IMR-90 (cell line): Measurements from ENCODE around the gene SOST. TPM values are rescaled to one million over a fixed set of nuclear protein-coding genes. Genes with fewer than 3 reads are reported as not detected.

ENCODE experiments used
- ATAC-seq: fragments of 200-7000 bp; cut with Tn5 transposase; 2 replicates; pipeline ENCODE4 v1.9.1; 2020; ENCODE audit warnings: low read depth, mild to moderate bottlenecking, moderate library complexity
- BruUV-seq: library from RNA; stranded (reverse); fragments of 400-500 nt; replicated peaks from 2 replicates; lab custom pipeline; 2021; lab: Mats Ljungman, UMichigan
- CTCF ChIA-PET: fragments of 300-600 bp; formaldehyde crosslinking; extraction: SDS; loops from one replicate; lab custom pipeline; 2021; ENCODE audit warnings: antibody characterized with exemption; lab: Yijun Ruan, JAX
- POLR2A ChIA-PET: fragments of 300-600 bp; sonication (Branson Sonifier 250); formaldehyde crosslinking; loops from one replicate; lab custom pipeline; 2022; ENCODE audit warnings: antibody characterized with exemption; ENCODE audit not compliant: unreplicated experiment; lab: Charles Lee
- DNase-seq: peaks from one replicate; pipeline ENCODE4 v3.0.0; 2013
- H2AFZ ChIP-seq: replicated peaks from 2 replicates; pipeline ENCODE3; 2013; ENCODE audit warnings: low read length, mild to moderate bottlenecking; ENCODE audit not compliant: poor library complexity
- H2AK5ac ChIP-seq: 2 replicates; pipeline ENCODE4 v1.6.1; 2013; ENCODE audit warnings: low read depth, low read length, inconsistent platforms
- H2AK9ac ChIP-seq: replicated peaks from 2 replicates; pipeline ENCODE3; 2013; ENCODE audit warnings: mild to moderate bottlenecking, low read depth, low read length, moderate library complexity; ENCODE audit not compliant: poor library complexity
- H2BK120ac ChIP-seq: 2 replicates; pipeline ENCODE4 v1.6.1; 2013; ENCODE audit warnings: low read depth, low read length, inconsistent platforms
- H2BK15ac ChIP-seq: 3 replicates; pipeline ENCODE4 v1.6.1; 2013; ENCODE audit warnings: low read depth, low read length, inconsistent platforms
- H2BK20ac ChIP-seq: 2 replicates; pipeline ENCODE4 v1.6.1; 2013; ENCODE audit warnings: low read depth, mild to moderate bottlenecking, inconsistent platforms, low read length, moderate library complexity
- H2BK5ac ChIP-seq: 2 replicates; pipeline ENCODE4 v1.6.1; 2013; ENCODE audit warnings: mild to moderate bottlenecking, low read depth, low read length, inconsistent platforms; ENCODE audit not compliant: poor library complexity, severe bottlenecking
- H3K14ac ChIP-seq: replicated peaks from 2 replicates; pipeline ENCODE4 v1.6.1; 2013; ENCODE audit warnings: low read depth, low read length, inconsistent platforms
- H3K18ac ChIP-seq: 2 replicates; pipeline ENCODE4 v1.6.1; 2013; ENCODE audit warnings: low read depth, low read length, control low read depth
- H3K23ac ChIP-seq: 2 replicates; pipeline ENCODE4 v1.6.1; 2013; ENCODE audit warnings: low read depth, low read length, inconsistent platforms
- H3K27ac ChIP-seq: 2 replicates; pipeline ENCODE4 v1.5.1; 2013; ENCODE audit warnings: mild to moderate bottlenecking, control low read depth, low read length; ENCODE audit not compliant: insufficient read depth
- H3K27me3 ChIP-seq: 2 replicates; pipeline ENCODE4 v1.6.1; 2013; ENCODE audit warnings: low read length; ENCODE audit not compliant: control insufficient read depth, insufficient read depth
- H3K36me3 ChIP-seq: 2 replicates; pipeline ENCODE4 v1.6.1; 2013; ENCODE audit warnings: low read length, mixed read lengths; ENCODE audit not compliant: control insufficient read depth, insufficient read depth
- H3K4ac ChIP-seq: 2 replicates; pipeline ENCODE4 v1.6.1; 2013; ENCODE audit warnings: low read depth, low read length, inconsistent platforms
- H3K4me1 ChIP-seq: 2 replicates; pipeline ENCODE4 v1.6.1; 2013; ENCODE audit warnings: low read length, mixed read lengths; ENCODE audit not compliant: control insufficient read depth, insufficient read depth
- H3K4me2 ChIP-seq: 2 replicates; pipeline ENCODE4 v1.6.1; 2013; ENCODE audit warnings: low read depth, mild to moderate bottlenecking, control low read depth, low read length, moderate library complexity
- H3K4me3 ChIP-seq: 2 replicates; pipeline ENCODE4 v1.5.1; 2013; ENCODE audit warnings: low read depth, mild to moderate bottlenecking, control low read depth, low read length, moderate library complexity; ENCODE audit not compliant: insufficient read depth
- H3K56ac ChIP-seq: 2 replicates; pipeline ENCODE4 v1.6.1; 2013; ENCODE audit warnings: low read length, inconsistent platforms; ENCODE audit not compliant: insufficient read depth; ENCODE audit errors: extremely low read depth
- H3K79me1 ChIP-seq, 2 experiments: 2 replicates each; pipeline ENCODE4 v1.6.1; 2013; ENCODE audit warnings: low read length in 2 of 2, inconsistent platforms in 1 of 2, low read depth in 1 of 2
- H3K9ac ChIP-seq: 2 replicates; pipeline ENCODE4 v1.6.1; 2013; ENCODE audit warnings: low read depth, low read length, control low read depth
- H3K9me1 ChIP-seq: 2 replicates; pipeline ENCODE4 v1.6.1; 2013; ENCODE audit warnings: low read length, inconsistent platforms; ENCODE audit not compliant: insufficient read depth
- H3K9me3 ChIP-seq: 2 replicates; pipeline ENCODE4 v1.6.1; 2013; ENCODE audit warnings: low read length; ENCODE audit not compliant: control insufficient read depth, insufficient read depth
- H4K20me1 ChIP-seq: 2 replicates; pipeline ENCODE4 v1.6.1; 2013; ENCODE audit warnings: low read length, inconsistent platforms; ENCODE audit not compliant: insufficient read depth
- H4K5ac ChIP-seq: 2 replicates; pipeline ENCODE4 v1.6.1; 2013; ENCODE audit warnings: mild to moderate bottlenecking, low read depth, low read length, control low read depth
- H4K8ac ChIP-seq, 2 experiments: 2 replicates each; pipeline ENCODE4 v1.6.1; 2013; ENCODE audit warnings: low read depth in 2 of 2, low read length in 2 of 2, control low read depth in 1 of 2, inconsistent platforms in 1 of 2
- H4K91ac ChIP-seq: 2 replicates; pipeline ENCODE4 v1.6.1; 2013; ENCODE audit warnings: low read depth, low read length, inconsistent platforms; ENCODE audit not compliant: insufficient read depth
- CHD1 ChIP-seq: IDR thresholded peaks from 2 replicates; pipeline ENCODE4 v1.6.1; 2012; ENCODE audit warnings: low read depth, low read length, improper control_type of control experiment
- CTCF ChIP-seq: conservative IDR thresholded peaks from 2 replicates; pipeline ENCODE4 v1.5.1; 2012; ENCODE audit warnings: mild to moderate bottlenecking, low read depth, low read length, improper control_type of control experiment
- ELK1 ChIP-seq: fragments of 150-350 bp; IDR thresholded peaks from 2 replicates; pipeline ENCODE4 v1.6.1; 2016; ENCODE audit warnings: low read depth, mild to moderate bottlenecking, low read length, moderate library complexity, borderline replicate concordance
- MAFK ChIP-seq: IDR thresholded peaks from 2 replicates; pipeline ENCODE4 v1.6.1; 2012; ENCODE audit warnings: low read depth, low read length, improper control_type of control experiment
- MAZ ChIP-seq: IDR thresholded peaks from 2 replicates; pipeline ENCODE4 v1.6.1; 2012; ENCODE audit warnings: low read depth, mild to moderate bottlenecking, low read length, improper control_type of control experiment, moderate library complexity, borderline replicate concordance
- POLR2A ChIP-seq: IDR thresholded peaks from 2 replicates; pipeline ENCODE4 v1.6.1; 2012; ENCODE audit warnings: mild to moderate bottlenecking, low read depth, low read length
- RAD21 ChIP-seq: IDR thresholded peaks from 2 replicates; pipeline ENCODE4 v1.6.1; 2012; ENCODE audit warnings: low read length, improper control_type of control experiment
- RCOR1 ChIP-seq: IDR thresholded peaks from 2 replicates; pipeline ENCODE4 v1.6.1; 2012; ENCODE audit warnings: mild to moderate bottlenecking, low read length, improper control_type of control experiment; ENCODE audit not compliant: insufficient replicate concordance
- RFX5 ChIP-seq: IDR thresholded peaks from 2 replicates; pipeline ENCODE4 v1.8.0; 2012; ENCODE audit warnings: low read depth, mild to moderate bottlenecking, low read length, moderate library complexity
- SMC3 ChIP-seq: fragments of 150-350 bp; IDR thresholded peaks from 2 replicates; pipeline ENCODE4 v1.6.1; 2016; ENCODE audit warnings: low read depth, mild to moderate bottlenecking, antibody characterized with exemption, low read length, moderate library complexity
- WGBS, 2 experiments: methylation state at CpG; one replicate each; pipeline versions ENCODE4 v1.1.5 to v1.1.7; 2013; ENCODE audit warnings: missing lambda C conversion rate in 2 of 2; ENCODE audit not compliant: insufficient read length in 1 of 2; ENCODE audit errors: extremely low coverage in 2 of 2; 5-methylcytosine and 5-hydroxymethylcytosine counted together
- dilution Hi-C: fragments of 300-500 bp; cut with HindIII; formaldehyde crosslinking; loops from one replicate; pipeline ENCODE4 v1.14.3; 2018; ENCODE audit warnings: low sequenced_read_pairs; ENCODE audit not compliant: unreplicated experiment
- in situ Hi-C: fragments of 300-500 bp; cut with MboI; formaldehyde crosslinking; loops from 3 replicates; pipeline ENCODE4 v1.14.3; 2019; ENCODE audit warnings: low sequenced_read_pairs, inconsistent platforms, mixed read lengths
- intact Hi-C: fragments of 100-400 bp; cut with micrococcal nuclease; formaldehyde crosslinking; loops from 2 replicates; pipeline ENCODE4 v1.10.0; 2022
- polyA plus RNA-seq, 3 experiments: library from polyadenylated mRNA; depleted of rRNA; stranded (reverse); fragments of >200 nt; gene quantifications; 2 replicates each; pipeline ENCODE4 v1.2.3, GENCODE V29; 2012; ENCODE audit warnings: low replicate concordance in 1 of 3
- total RNA-seq: library from RNA; depleted of rRNA; stranded (reverse); fragments of >200 nt; gene quantifications from 2 replicates; pipeline ENCODE4 v1.2.3, GENCODE V29; 2012
- TF ChIP-seq, protein P1 (sequence below): fragments of 150-350 bp; IDR thresholded peaks from 2 replicates; pipeline ENCODE4 v1.6.1; 2017; ENCODE audit warnings: mild to moderate bottlenecking, antibody characterized with exemption, low read length, low read depth

Gene SOST
- total and polyA plus RNA-seq, 2 of the 4 experiments (the other 2 are of a cell fraction), result not detected

- POLR2A ChIA-PET, result no interaction called here
- TF ChIP-seq MAFK (no peak), CTCF (no peak), RFX5 (no peak), MAZ (no peak), RAD21 (no peak), SMC3 (no peak), CHD1 (no peak), ELK1 (no peak), RCOR1 (no peak), POLR2A (no peak)
- TF ChIP-seq, protein P1, sequence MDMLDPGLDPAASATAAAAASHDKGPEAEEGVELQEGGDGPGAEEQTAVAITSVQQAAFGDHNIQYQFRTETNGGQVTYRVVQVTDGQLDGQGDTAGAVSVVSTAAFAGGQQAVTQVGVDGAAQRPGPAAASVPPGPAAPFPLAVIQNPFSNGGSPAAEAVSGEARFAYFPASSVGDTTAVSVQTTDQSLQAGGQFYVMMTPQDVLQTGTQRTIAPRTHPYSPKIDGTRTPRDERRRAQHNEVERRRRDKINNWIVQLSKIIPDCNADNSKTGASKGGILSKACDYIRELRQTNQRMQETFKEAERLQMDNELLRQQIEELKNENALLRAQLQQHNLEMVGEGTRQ, result no peak
- Histone ChIP-seq H3K79me1 (no peaks in the 10 kb centered on the region), H3K27me3 (no peaks in the 10 kb centered on the region), H3K18ac (no peak overlapping the region; the same call in 1 of the 2 replicates), H2AFZ (no peak overlapping the region), H2AK5ac (peak overlapping the region; percentile 47; the same call in 1 of the 2 replicates), H3K9me1 (peaks cover 13% of the 10 kb centered on the region; the same call in 1 of the 2 replicates), H3K4me3 (no peak overlapping the region), H4K5ac (no peak overlapping the region), H3K36me3 (no peaks in the 10 kb centered on the region), H4K8ac (0 out of 4 replicates have a peak overlapping the region, but pooled peaks of 1 of the 2 experiments have one; percentile 0), H3K9me3 (no peaks in the 10 kb centered on the region), H3K27ac (no peak overlapping the region), H3K4me2 (no peak overlapping the region), H2BK15ac (0 out of 3 replicates have a peak overlapping the region, but pooled peaks have one; percentile 32), H2BK120ac (peak overlapping the region; percentile 58), H4K20me1 (no peaks in the 10 kb centered on the region), H2BK20ac (peak overlapping the region; percentile 55; the same call in 1 of the 2 replicates), H3K23ac (no peak overlapping the region), H3K4ac (peak overlapping the region; percentile 26; the same call in 1 of the 2 replicates), H3K14ac (no peak overlapping the region), H2BK5ac (no peak overlapping the region), H3K4me1 (peaks cover 12% of the 10 kb centered on the region), H3K9ac (no peak overlapping the region), H3K56ac (no peak overlapping the region), H2AK9ac (no peak overlapping the region), H4K91ac (peak overlapping the region; percentile 36; the same call in 1 of the 2 replicates)
- ATAC-seq (no peak), DNase-seq (no peak)
- BruUV-seq, result no TSS peak
- 87% methylated on average over 5 of the region's 8 CpGs; no CpG with 5 or more reads in 1 of the 2 experiments for WGBS, 2 experiments
- intact Hi-C loops, result no loop called here
- dilution Hi-C loops, result no loop called here
- CTCF ChIA-PET, result interaction anchor here (0.5 kb wide), 1 partner anchor 22 kb away, joined by 3 read pairs; no protein-coding TSS in a partner anchor
- in situ Hi-C loops, result no loop called here
Observed at GRCh38 chr17:43722870-43723665, 35.5 kb downstream of the SOST start.
